GM18861 (cell line): ENCODE measurements around the gene NOX5.
"Not testable (repeated sequence)": the region's sequence is repeated elsewhere in the genome, so short reads cannot be mapped to it uniquely, and the experiment has no call there.

Source experiments
- ATAC-seq: cut with Tn5 transposase; IDR thresholded peaks from one replicate; pipeline ENCODE4 v1.9.1; 2021; ENCODE audit not compliant: unreplicated experiment

NOX5 gene, protein sequence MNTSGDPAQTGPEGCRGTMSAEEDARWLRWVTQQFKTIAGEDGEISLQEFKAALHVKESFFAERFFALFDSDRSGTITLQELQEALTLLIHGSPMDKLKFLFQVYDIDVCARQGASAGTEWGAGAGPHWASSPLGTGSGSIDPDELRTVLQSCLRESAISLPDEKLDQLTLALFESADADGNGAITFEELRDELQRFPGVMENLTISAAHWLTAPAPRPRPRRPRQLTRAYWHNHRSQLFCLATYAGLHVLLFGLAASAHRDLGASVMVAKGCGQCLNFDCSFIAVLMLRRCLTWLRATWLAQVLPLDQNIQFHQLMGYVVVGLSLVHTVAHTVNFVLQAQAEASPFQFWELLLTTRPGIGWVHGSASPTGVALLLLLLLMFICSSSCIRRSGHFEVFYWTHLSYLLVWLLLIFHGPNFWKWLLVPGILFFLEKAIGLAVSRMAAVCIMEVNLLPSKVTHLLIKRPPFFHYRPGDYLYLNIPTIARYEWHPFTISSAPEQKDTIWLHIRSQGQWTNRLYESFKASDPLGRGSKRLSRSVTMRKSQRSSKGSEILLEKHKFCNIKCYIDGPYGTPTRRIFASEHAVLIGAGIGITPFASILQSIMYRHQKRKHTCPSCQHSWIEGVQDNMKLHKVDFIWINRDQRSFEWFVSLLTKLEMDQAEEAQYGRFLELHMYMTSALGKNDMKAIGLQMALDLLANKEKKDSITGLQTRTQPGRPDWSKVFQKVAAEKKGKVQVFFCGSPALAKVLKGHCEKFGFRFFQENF

DNA sequence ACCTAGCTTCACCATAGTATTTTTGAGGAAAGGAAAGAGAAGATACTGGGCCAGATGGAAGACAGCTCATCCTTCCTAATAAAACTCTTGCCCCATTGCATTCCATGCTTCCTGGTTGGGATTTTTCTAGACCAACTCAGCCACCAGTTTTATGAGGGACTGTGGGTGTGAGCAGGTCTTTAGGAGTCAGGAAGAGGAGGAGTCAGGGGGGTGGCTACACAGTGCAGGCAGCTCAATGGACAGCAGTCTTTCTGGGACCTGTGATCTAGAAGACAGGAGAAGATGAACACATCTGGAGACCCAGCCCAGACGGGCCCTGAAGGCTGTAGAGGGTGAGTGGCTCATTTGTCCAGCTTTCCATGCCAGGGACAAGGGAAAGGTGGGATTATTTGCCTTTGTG lies at the start of gene NOX5:
NOX5 (plus strand) TSS at position 242 of the 400 bp plus-strand sequence; CDS start at position 283, 41 bp downstream.
- no peak for ATAC-seq

DNA sequence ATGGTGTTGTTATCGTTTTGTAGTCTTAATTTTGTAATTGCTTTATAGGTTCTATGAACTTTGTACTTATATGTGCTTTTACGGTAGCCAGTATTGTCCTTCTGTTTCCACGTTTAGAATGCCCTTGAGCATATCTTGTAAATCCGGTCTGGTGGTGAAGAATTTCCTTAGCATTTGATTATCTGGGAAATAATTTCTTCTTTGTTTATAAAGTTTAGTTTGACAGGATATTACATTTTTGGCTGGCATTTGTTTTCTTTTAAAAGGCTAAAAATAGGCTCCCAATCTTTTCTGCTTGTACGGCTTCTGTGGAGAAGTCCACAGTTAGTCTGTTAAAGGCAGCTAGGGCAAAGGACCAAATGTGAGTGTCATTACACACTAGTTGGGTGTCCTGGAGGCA lies 47.5 kb upstream of the NOX5 start:
- ATAC-seq, result no peak

DNA sequence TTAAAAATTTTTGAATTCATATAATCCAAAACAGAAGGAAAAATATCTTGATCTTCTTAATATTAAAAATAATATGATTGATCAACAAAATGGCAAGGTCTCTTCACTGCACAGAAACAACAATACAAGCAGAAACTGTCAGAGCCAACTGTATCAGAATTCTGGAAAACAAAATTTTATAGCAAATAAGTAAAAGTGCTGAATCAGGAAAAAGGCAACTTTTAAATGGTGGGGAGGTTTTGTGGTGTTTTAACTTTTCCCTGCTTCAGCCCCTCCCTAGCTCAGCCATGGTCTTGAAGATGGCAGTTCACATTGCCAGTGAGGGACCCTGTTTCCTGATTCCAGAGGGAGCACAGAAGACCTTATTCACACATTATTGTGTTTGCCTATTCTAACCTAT lies 46.5 kb upstream of the NOX5 start:
- no peak for ATAC-seq

DNA sequence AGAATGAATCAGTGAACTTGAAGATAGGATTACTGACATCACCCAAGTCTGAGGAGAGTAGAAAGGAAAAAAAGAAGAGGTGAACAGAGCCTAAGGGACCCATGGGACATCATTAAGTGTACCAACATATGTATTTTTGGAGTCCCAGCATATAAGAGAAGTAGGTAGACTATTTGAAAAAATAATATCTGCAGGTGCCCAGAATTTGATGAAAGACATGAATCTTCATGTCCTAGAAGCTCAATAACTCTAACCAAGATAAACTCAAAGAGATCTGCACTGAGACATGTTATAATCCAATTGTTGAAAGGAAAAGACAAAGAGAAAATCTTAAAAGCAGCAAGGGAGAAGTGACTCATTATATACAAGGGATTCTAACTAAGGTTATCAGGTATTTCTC lies 45.2 kb upstream of the NOX5 start:
- no peak for ATAC-seq

DNA sequence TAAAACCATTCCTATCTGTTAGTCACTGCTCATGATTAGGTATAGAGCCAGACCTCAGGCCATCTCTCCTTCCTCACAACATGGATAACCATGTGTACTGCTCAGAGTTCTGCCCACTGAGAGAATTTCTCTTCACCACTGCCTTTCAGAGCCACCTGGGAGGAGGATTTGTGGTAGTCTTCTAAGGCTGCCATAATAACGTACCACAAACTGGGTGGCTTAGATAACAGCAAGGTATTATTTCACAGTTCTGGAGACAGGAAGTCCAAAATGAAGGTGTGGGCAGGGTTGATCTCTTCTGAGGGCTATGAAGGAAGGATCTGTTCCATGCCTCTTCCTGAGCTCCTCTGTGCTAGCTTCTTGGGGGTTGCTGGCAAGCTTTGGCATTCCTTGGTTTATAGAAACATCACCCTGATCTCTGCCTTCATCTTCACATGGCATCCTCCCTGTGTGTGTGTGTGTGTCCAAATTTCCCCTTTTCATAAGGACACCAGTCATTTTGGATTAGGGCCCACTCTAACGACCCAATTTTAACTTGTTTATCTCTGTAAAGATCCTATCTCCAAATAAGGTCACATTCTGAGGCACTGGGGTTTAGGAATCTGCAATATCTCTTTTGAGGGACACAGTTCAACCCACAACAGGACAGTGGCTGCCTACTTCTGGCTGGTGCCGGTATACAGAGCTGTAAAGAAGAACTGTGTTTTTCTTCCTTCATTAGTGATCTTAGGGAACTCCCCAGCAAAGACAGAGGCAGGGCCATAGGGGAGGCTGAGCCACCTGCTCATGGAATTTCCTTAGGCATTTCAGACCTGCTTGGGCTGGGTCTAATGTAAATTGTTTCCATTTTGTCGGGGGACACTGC lies 42.1 kb upstream of the NOX5 start:
- no peak for ATAC-seq

DNA sequence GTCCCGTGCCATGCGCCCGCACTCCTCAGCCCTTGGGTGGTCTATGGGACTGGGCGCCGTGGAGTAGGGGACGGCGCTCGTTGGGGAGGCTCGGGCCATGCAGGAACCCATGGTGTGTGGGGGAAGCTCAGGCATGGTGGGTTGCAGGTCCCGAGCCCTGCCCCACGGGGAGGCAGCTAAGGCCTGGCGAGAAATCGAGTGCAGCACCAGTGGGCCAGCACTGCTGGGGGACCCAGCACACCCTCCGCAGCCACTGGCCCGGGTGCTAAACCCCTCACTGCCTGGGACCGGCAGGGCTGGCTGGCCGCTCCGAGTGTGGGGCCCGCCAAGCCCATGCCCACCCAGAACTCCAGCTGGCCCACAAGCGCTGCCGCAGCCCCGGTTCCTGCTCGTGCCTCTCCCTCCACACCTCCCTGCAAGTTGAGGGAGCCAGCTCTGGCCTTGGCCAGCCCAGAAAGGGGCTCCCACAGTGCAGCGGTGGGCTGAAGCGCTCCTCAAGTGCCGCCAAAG lies 38.8 kb upstream of the NOX5 start:
- not testable (repeated sequence) for ATAC-seq

DNA sequence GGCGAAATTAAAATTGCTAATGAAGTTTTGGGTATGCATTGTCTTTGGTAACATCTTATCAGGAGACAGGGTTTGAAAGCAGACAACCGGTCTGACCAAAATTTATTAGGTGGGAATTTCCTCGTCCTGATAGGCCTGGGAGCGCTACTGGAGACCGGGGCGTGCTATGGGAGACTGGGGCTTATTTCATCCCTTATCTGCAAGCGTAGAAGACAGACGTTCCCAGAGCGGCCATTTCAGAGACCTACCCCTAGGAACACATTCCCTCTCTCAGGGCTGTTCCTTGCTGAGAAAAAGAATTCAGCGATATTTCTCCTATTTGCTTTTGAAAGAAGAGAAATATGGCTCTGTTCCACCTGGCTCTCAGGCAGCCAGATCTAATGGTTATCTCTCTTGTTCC lies 37.1 kb upstream of the NOX5 start:
- not testable (repeated sequence) for ATAC-seq

DNA sequence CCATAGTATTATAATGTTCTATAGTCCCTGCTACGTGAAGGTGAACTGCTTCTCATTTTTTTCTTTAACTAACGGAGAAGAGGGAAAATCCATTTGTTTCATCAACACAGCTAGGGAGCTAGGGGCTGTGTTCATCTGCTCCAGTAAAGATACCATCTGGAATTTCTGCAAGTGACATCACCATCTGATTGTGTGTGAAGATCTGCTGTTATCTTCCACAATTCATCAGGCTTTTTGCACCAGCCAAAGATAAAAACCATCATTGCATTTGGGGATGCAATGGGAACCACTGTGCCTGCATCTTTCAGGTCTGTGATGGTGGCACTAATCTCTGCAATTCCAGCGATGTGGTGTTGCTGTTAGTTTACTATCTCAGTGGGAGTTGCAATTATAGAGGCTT lies 35.5 kb upstream of the NOX5 start:
- ATAC-seq, result no peak

DNA sequence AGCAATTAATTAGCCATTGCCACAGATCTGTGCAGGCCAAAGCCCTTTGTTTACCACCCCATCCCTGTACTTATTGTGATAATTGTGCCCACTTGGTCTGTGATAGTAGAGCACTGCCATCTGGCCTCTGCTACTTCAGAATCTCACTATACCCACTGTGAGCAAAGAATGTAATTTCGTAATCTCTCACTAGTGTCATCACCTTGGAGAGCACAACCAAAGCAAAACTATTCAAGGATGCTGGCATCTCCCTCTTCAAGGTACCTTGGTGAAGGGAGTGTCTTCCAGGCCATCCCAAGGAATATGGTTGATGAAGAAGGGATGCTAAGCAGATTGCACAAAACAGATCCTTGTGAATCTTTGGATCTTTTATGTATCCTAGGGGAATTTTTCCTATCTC lies 34.7 kb upstream of the NOX5 start:
- no peak for ATAC-seq

DNA sequence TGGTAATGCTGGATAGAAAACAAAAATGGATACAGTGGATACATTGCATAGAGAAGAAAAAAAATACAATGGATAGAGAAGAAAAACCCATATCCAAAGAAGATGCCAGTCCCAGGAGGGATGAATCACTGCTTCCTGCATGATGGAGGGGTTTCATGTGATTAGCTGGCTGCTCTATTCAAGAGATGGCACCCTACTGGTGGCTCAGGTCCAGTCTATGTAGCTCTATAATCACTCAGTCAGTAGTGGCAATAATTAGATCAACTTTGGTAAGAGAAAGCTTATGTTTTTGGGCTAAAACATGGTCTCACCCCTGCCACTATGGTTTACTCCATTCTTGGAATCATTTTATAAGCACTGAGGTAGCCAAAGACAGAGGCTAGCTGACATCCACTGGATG lies 33.7 kb upstream of the NOX5 start:
- ATAC-seq, result no peak

DNA sequence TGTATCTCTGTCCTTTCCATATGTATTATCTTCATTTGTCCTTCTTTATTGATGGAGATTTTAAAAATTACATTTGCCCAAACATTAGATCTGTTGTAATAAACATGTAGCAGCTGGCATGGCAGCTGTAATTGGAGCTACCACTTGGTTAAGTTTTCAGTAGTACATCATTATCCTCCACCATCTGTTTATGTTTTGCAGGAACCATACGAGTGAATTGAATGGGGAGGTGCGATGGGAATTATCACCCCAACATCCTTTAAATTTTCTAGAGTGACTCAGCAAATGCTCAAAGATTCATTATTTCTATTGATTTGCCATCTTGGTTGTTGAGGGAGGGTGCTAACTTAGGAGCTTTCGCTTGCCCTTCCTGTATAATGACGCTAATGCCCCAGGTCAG lies 32.6 kb upstream of the NOX5 start:
- no peak for ATAC-seq

DNA sequence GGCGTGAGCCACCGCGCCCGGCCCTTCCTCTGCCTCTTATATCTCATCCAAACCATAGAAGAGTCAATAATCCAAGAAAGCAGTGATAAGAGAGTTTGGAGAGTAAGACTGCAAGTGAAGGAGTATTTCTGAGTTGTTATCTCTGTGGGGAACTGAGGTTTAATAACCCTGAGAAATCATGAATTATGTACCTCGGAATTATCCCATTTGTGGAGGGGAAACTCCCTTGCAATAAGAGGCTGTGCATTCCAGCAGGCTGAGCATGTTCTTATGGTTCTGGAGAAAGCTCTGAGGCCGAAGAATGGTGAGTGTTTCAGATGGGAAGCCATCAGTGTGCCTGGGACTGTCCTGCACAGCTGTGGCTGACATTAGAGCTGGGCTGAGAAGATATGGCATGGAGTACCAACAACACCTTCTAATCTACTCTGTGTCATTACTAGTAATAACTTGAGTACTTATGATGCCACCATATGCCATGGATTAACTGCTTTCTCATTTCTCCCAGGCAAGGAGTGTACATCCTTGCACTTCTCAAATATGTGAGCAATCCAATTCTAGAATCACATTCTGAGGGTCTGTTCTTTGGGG lies 31.4 kb upstream of the NOX5 start:
- ATAC-seq, result no peak

DNA sequence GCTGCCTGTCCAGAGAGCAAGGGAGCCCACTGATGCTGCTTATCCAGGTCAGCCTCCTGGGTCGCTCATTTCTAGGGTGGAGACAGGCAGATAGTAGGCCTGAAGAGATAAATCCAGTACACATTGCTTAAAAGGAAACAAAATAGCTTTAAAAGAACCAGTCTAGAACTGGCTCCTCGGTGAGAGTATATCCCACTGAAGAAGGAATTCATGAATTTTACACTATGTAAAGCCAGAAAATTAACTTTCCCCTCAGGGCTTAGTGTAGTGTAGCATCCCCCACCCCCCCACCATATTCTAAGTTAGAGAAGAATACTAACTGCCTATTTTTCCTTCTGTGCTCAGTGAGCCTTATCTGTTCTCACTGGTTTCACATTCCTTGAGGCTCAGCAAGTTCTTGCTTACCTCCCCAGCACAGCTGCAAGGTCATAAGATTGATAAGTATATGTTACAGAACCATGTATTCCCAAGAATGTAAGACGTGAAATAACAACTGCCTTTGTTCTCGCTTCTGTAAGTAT lies 30.5 kb upstream of the NOX5 start:
- no peak for ATAC-seq

DNA sequence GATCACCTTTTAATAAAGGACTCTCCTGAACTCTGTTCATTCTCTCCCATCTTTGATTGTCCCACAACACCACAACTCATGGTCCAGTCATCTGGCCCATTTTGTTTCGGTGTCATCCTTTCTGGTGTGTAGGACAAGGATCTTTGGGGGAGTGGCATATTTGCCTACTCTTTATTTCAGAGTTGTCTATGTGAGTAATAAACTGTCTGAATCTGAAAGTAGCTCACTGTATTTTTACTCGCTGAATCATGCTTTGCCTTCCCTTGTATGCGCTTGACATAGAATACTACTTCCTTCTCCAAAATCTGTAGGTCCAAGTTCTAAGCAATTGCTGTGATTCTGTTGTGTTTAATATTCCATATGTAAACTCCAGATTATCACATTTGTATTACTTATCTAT lies 29.9 kb upstream of the NOX5 start:
- ATAC-seq, result no peak

DNA sequence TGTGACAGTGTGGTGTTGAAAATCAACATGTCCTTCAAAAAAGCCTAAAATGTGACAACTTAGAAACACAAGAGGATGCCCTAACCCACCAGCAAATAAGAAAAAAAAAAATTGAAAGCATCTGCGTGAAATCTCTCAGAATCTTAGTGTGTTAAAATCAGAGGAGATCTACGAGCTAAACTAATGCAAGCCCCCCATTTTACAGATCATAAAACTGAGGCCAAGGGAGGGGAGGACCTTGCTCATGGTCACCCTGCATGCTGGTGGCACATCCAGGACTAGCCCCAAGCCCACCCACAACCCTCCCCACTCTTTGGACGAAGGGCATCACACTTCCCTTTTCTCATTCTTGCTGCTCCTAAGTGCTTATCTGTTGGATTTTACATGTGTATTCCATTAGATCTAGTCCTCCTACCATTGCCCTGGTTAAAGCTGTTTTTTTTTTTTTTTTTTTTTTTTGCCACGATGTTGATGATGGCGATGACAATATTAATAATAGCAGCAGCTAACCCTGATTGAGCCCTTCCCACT lies 29.1 kb upstream of the NOX5 start:
- ATAC-seq, result no peak

DNA sequence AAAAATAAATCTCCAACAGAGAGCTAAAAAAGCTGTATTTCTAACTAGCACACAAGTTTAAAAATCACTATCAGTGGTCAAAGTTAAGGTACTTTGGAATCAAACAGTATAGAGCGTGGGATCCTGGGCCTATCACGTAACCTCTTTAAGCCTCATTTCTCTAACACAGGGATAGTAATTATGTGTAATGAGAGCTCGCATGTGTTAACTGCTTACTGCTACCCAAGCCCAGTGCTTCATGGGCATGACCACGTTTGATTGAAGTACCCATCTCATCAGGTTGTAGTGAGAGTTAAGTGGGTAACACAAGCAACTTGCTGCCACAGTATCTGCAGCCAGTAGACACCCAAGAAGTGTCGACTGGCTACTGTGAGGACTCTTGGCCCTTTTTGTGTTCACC lies 28.2 kb upstream of the NOX5 start:
- no peak for ATAC-seq

DNA sequence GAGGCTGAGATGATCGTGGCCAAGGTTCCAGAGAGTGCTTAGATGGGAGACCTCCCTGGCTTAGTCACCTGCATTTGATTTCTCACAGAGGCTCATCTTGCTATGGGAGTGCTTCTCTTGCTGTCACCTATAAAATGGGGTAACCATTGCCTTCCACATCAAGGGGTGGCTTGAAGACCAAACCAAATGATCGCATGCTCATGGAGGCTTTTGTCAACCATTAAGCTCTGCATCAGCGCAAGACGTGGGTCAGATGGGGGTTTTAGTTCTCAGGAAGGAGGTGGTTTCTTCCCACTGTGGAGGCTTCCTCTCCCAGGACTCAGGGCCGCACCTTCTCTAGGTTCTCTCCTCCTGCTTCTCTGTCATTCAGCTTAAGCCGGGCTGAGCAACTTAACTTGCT lies 27.4 kb upstream of the NOX5 start:
- no peak for ATAC-seq

DNA sequence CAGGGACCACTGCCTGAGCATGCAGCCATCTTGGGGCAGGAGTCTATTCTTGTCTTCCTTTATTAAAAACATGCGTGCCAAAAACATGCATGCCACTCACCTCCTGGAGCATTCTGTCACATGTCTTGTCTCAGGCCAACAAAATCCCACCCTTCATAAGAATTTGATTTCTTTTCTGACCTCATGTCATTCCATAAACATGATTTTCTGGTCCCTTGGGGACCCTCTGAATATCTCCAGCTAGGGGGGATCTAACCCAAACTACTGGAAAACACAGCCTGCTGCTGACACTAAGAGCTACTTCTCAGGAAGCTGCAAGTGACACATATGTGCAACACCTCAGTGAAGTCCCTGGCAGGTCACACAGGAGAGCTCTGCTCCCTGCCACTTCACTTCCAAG lies 26.8 kb upstream of the NOX5 start:
- no peak for ATAC-seq

DNA sequence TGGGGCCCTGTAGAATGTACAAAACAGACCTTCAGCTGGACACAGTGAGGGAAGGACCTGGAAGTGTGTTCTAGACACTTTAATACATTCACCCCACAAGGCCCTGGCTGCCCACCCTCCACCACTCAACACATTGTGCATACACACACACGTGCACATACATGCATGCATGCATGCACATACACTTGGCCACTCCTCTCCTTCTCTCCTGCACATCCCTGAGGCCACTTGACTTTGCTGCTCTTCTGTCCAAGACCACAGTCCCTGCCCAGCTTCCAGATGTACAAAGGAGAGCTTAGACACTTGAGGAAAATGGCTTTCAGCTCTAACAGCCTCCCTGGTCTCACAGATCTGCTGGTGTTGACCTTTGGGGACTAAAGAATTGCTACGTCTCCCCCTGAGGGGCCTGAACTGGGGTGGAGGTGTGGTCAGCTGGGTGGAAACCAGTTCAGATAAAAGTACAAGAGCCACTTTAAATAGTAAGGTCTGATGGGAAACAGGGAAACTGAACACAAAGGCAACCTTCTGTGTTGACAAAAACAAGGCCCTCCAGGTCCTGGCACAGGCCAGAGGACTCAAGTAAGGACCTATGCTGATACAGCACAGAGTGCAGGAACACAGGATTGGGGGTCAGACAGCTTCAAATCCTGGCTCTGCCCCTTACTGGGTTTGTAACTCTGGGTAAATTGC lies 24.8 kb upstream of the NOX5 start:
- ATAC-seq, result no peak
